HepG2 (cell line): Measurements from ENCODE around the gene MEIOB. TPM values are rescaled to one million over a fixed set of nuclear protein-coding genes. Genes with fewer than 3 reads are reported as not detected.

Experiments used
- ATF7-NPFF ChIP-seq: sonication (generic); formaldehyde crosslinking; IDR thresholded peaks from 2 replicates; pipeline ENCODE4 v1.8.1; 2023; ENCODE audit warnings: mild to moderate bottlenecking, low read depth, missing genetic modification reagents, moderate library complexity
- ATRX ChIP-seq: sonication (generic); formaldehyde crosslinking; IDR thresholded peaks from 2 replicates; pipeline ENCODE4 v1.4.0; 2020; ENCODE audit warnings: missing genetic modification reagents, borderline replicate concordance
- CBX5 ChIP-seq: sonication (generic); formaldehyde crosslinking; IDR thresholded peaks from 2 replicates; pipeline ENCODE4 v1.4.0; 2020; ENCODE audit warnings: missing genetic modification reagents, borderline replicate concordance
- ETV5 ChIP-seq: IDR thresholded peaks from 2 replicates; pipeline ENCODE4 v1.6.1; 2018; ENCODE audit warnings: missing biosample characterization, missing genetic modification reagents, inconsistent platforms, borderline replicate concordance
- FOSL1 ChIP-seq: sonication (generic); formaldehyde crosslinking; IDR thresholded peaks from 2 replicates; pipeline ENCODE4 v1.9.0; 2021; ENCODE audit warnings: missing genetic modification reagents, borderline replicate concordance
- HNRNPLL ChIP-seq: fragments of 200-400 bp; formaldehyde crosslinking; IDR thresholded peaks from 2 replicates; pipeline ENCODE4 v1.6.1; 2017; ENCODE audit warnings: mild to moderate bottlenecking, low read depth, low read length; ENCODE audit not compliant: poor library complexity, severe bottlenecking
- MEIS1 ChIP-seq: sonication (generic); formaldehyde crosslinking; IDR thresholded peaks from 2 replicates; pipeline ENCODE4 v1.9.0; 2021; ENCODE audit warnings: mild to moderate bottlenecking, missing genetic modification reagents, moderate library complexity, borderline replicate concordance
- RCOR2 ChIP-seq: IDR thresholded peaks from 2 replicates; pipeline ENCODE4 v1.6.1; 2016; ENCODE audit warnings: missing biosample characterization, missing genetic modification reagents
- SPEN ChIP-seq: sonication (generic); formaldehyde crosslinking; IDR thresholded peaks from 2 replicates; pipeline ENCODE4 v1.5.1; 2020; ENCODE audit warnings: low read depth, mild to moderate bottlenecking, missing genetic modification reagents
- TBX2 ChIP-seq: sonication (generic); formaldehyde crosslinking; IDR thresholded peaks from 2 replicates; pipeline ENCODE4 v1.5.0; 2020; ENCODE audit warnings: missing genetic modification reagents, mild to moderate bottlenecking, borderline replicate concordance
- ZBTB38 ChIP-seq: sonication (generic); formaldehyde crosslinking; IDR thresholded peaks from 2 replicates; pipeline ENCODE4 v1.5.1; 2020; ENCODE audit warnings: mild to moderate bottlenecking, missing genetic modification reagents
- ZNF3 ChIP-seq: IDR thresholded peaks from 2 replicates; pipeline ENCODE4 v1.7.0; 2017; ENCODE audit warnings: inconsistent platforms
- ZSCAN20 ChIP-seq: sonication (generic); formaldehyde crosslinking; IDR thresholded peaks from 2 replicates; pipeline ENCODE4 v1.4.0; 2020; ENCODE audit warnings: missing genetic modification reagents, mild to moderate bottlenecking, borderline replicate concordance
- ZZZ3 ChIP-seq: sonication (generic); formaldehyde crosslinking; IDR thresholded peaks from 2 replicates; pipeline ENCODE4 v1.4.0; 2020; ENCODE audit warnings: missing genetic modification reagents, mild to moderate bottlenecking, borderline replicate concordance
- polyA plus RNA-seq, 8 experiments: library from polyadenylated mRNA; depleted of rRNA in 3 of 8; stranded (reverse) in 7 of 8; unstranded in 1 of 8; fragments of >200 nt; fragmentation: Illumina TruSeq in 4 of 8; extraction: Trizol in 4 of 8; gene quantifications; 2 replicates each; pipeline versions ENCODE4 v1.2.1 to v1.2.3, GENCODE V29; 2011 to 2016; ENCODE audit warnings: low read depth in 4 of 8, missing spikeins in 1 of 8, mixed read lengths in 1 of 8; ENCODE audit not compliant: insufficient read depth in 1 of 8
- total RNA-seq, 5 experiments: library from RNA; depleted of rRNA; stranded (reverse); fragments of >200 nt; fragmentation: Illumina TruSeq; extraction: Trizol; gene quantifications; 2 replicates each; pipeline ENCODE4 v1.2.3, GENCODE V29; 2016; ENCODE audit warnings: low read depth in 1 of 5
- TF ChIP-seq, protein P1 (sequence below): sonication (generic); formaldehyde crosslinking; IDR thresholded peaks from 2 replicates; pipeline ENCODE4 v1.4.0; 2020; ENCODE audit warnings: missing genetic modification reagents, mild to moderate bottlenecking, borderline replicate concordance
- TF ChIP-seq, protein P2 (sequence below): sonication (generic); formaldehyde crosslinking; IDR thresholded peaks from 2 replicates; pipeline ENCODE4 v1.8.1; 2023; ENCODE audit warnings: mild to moderate bottlenecking, moderate library complexity, missing genetic modification reagents
- TF ChIP-seq, protein P3 (sequence below): sonication (generic); formaldehyde crosslinking; conservative IDR thresholded peaks from 2 replicates; pipeline ENCODE4 v1.8.0; 2022; ENCODE audit warnings: mild to moderate bottlenecking, moderate library complexity, missing genetic modification reagents
- TF ChIP-seq, protein P4 (sequence below): sonication (generic); formaldehyde crosslinking; IDR thresholded peaks from 2 replicates; pipeline ENCODE4 v1.4.0; 2020; ENCODE audit warnings: missing genetic modification reagents, borderline replicate concordance

MEIOB gene
- total and polyA plus RNA-seq, 2 of the 13 experiments (the other 11 are each of a cell fraction or from before 2014, with no cell fraction given): 0.17 TPM; not detected in 1

DNA sequence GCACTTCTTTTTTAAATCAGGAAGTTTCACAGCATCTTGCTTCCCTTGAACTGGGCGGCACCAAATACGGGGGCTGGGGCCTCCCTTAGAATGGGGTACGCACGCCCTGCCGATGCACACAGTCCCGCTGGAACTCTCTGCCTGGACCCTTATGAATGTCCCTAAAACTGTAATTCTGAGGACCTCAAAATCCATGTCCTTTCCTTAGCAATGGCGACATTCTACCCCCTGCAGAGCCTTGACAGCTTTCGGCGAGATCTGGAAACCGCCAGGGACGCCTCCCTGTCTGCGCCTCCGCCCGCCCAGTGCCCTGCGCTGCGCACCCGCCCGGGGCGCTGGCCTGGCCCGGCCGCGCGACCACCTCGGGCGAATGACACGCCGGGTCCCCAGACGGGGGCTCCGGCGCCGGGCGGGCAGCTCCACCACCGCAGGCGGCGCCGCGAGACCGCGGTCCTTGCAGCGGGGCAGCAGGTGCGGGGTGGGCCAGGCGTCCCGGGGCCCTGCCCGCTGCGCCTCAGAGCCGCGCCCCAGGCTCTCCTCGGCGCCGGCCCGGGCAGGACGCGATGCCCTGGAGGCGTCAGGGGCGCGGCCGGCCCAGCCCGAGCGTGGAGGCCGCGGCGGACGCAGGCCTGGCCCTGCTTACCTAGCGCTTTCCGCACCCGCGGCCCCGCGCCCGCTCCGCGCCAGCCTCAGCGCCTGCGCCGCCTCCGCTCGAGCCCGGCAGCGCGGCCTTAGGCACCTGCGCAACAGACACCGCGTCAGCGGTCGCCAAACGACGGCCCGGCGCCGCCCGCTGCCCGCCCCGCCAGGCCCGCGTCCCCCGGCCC is 45.9 kb downstream of the MEIOB start (continued):
- TF ChIP-seq RCOR2 (peak; percentile 11; the same call in 1 of the 2 replicates), ATRX (CRISPR knock-in tag) (no peak), CBX5 (CRISPR knock-in tag) (no peak), TBX2 (CRISPR knock-in tag) (peak; percentile 35; the same call in 1 of the 2 replicates), ZSCAN20 (no peak), ETV5 (CRISPR knock-in tag) (no peak), ZNF3 (CRISPR knock-in tag) (0 out of 2 replicates have a peak, but pooled peaks have one; percentile 1), HNRNPLL (peak; percentile 81), ZZZ3 (CRISPR knock-in tag) (no peak), MEIS1 (CRISPR knock-in tag) (peak; percentile 35; the same call in 1 of the 2 replicates), SPEN (CRISPR knock-in tag) (0 out of 2 replicates have a peak, but pooled peaks have one; percentile 1), ZBTB38 (CRISPR knock-in tag) (no peak), ATF7-NPFF (peak; percentile 41; the same call in 1 of the 2 replicates), FOSL1 (no peak)
- TF ChIP-seq, protein P1, sequence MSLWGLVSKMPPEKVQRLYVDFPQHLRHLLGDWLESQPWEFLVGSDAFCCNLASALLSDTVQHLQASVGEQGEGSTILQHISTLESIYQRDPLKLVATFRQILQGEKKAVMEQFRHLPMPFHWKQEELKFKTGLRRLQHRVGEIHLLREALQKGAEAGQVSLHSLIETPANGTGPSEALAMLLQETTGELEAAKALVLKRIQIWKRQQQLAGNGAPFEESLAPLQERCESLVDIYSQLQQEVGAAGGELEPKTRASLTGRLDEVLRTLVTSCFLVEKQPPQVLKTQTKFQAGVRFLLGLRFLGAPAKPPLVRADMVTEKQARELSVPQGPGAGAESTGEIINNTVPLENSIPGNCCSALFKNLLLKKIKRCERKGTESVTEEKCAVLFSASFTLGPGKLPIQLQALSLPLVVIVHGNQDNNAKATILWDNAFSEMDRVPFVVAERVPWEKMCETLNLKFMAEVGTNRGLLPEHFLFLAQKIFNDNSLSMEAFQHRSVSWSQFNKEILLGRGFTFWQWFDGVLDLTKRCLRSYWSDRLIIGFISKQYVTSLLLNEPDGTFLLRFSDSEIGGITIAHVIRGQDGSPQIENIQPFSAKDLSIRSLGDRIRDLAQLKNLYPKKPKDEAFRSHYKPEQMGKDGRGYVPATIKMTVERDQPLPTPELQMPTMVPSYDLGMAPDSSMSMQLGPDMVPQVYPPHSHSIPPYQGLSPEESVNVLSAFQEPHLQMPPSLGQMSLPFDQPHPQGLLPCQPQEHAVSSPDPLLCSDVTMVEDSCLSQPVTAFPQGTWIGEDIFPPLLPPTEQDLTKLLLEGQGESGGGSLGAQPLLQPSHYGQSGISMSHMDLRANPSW (CRISPR knock-in tag): no peak
- TF ChIP-seq, protein P2, sequence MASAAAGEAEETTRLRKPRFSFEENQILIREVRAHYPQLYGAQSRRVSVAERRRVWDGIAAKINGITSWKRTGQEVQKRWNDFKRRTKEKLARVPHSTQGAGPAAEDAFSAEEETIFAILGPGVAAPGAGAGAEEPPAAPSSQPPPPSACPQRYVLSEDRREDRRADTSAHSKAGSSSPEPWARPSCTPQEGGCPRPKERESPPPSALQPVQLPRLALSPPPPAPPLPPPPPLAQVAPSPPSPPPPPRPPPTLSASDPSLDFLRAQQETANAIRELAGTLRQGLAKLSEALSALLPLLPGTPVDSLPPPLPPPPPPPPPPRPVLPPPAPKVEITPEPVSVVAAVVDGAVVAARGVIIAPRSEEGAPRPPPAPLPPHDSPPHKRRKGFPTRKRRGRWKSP (CRISPR knock-in tag): peak; percentile 67; the same call in 1 of the 2 replicates
- TF ChIP-seq, protein P3, sequence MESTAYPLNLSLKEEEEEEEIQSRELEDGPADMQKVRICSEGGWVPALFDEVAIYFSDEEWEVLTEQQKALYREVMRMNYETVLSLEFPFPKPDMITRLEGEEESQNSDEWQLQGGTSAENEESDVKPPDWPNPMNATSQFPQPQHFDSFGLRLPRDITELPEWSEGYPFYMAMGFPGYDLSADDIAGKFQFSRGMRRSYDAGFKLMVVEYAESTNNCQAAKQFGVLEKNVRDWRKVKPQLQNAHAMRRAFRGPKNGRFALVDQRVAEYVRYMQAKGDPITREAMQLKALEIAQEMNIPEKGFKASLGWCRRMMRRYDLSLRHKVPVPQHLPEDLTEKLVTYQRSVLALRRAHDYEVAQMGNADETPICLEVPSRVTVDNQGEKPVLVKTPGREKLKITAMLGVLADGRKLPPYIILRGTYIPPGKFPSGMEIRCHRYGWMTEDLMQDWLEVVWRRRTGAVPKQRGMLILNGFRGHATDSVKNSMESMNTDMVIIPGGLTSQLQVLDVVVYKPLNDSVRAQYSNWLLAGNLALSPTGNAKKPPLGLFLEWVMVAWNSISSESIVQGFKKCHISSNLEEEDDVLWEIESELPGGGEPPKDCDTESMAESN (CRISPR knock-in tag): 0 out of 2 replicates have a peak, but pooled peaks have one; percentile 36
- TF ChIP-seq, protein P4, sequence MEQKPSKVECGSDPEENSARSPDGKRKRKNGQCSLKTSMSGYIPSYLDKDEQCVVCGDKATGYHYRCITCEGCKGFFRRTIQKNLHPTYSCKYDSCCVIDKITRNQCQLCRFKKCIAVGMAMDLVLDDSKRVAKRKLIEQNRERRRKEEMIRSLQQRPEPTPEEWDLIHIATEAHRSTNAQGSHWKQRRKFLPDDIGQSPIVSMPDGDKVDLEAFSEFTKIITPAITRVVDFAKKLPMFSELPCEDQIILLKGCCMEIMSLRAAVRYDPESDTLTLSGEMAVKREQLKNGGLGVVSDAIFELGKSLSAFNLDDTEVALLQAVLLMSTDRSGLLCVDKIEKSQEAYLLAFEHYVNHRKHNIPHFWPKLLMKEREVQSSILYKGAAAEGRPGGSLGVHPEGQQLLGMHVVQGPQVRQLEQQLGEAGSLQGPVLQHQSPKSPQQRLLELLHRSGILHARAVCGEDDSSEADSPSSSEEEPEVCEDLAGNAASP (CRISPR knock-in tag): no peak
